ENCODE data around the gene MTX3.

Gene MTX3

GRCh38 chr5:79932510-79933504 lies 58.3 kb downstream of the MTX3 start:
- no peak for DNase-seq

- DNase-seq = no peak
Observed at GRCh38 chr5:79931866-79932265, 59.2 kb downstream of the MTX3 start.

DNA sequence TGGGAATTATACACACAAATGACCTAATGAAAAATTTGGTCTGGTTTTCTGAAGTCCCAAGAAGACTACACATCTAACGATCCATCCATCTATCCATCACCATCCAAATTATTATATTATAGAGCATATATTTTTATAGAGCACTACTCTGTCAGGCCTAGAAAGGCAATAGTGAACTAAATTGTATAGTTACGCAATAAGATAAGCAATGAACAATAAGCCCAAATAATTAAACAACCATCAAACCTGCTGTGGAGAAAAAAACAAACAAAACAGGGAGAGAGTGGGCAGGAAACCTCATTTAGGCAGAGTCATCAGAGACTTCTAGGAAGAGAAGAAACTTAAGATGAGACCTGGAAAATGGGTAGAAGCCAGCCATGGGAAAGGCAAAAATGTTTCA lies 59.7 kb downstream of the MTX3 start:
- no peak for DNase-seq

DNA sequence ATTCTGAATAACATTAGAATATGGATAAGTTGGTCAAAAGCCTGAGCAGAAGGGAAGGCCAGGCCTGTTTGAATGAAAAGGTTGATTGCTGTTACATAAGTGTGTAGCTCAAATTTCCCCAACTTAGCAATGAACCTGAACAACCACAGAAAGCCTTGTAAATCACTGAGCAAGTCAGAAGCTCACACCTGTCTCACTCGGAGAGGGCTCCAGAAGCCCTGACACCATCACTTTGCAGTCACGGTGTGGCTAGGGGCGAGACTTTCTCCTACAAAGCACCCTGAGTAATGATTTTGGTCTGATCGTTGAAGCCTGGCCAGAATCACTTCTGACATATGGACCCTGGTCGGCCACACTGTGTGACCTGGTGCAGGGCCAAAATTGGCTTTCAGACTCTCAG lies 62.0 kb downstream of the MTX3 start:
- no peak for DNase-seq
